Muscle of arm (tissue), 12 donors: ENCODE data around the gene FXR2. TPM values are rescaled to one million over a fixed set of nuclear protein-coding genes. Genes with fewer than 3 reads are reported as not detected.
"Not testable (repeated sequence)": the region's sequence is repeated elsewhere in the genome, so short reads cannot be mapped to it uniquely, and the experiment has no call there.

Source experiments
- DNase-seq: peaks from one replicate; pipeline ENCODE4 v3.0.0-alpha.2; 2013
- polyA plus RNA-seq, 12 donors: library from polyadenylated mRNA; unstranded; fragments of 120-200 nt; gene quantifications; one replicate each; pipeline ENCODE4 v1.2.1, GENCODE V29; 2013; ENCODE audit not compliant: insufficient read length in 12 of 12

FXR2 gene
- polyA plus RNA-seq, 12 donors: 30.5 to 71.8 (median 37.0) TPM; not detected in 1

DNA sequence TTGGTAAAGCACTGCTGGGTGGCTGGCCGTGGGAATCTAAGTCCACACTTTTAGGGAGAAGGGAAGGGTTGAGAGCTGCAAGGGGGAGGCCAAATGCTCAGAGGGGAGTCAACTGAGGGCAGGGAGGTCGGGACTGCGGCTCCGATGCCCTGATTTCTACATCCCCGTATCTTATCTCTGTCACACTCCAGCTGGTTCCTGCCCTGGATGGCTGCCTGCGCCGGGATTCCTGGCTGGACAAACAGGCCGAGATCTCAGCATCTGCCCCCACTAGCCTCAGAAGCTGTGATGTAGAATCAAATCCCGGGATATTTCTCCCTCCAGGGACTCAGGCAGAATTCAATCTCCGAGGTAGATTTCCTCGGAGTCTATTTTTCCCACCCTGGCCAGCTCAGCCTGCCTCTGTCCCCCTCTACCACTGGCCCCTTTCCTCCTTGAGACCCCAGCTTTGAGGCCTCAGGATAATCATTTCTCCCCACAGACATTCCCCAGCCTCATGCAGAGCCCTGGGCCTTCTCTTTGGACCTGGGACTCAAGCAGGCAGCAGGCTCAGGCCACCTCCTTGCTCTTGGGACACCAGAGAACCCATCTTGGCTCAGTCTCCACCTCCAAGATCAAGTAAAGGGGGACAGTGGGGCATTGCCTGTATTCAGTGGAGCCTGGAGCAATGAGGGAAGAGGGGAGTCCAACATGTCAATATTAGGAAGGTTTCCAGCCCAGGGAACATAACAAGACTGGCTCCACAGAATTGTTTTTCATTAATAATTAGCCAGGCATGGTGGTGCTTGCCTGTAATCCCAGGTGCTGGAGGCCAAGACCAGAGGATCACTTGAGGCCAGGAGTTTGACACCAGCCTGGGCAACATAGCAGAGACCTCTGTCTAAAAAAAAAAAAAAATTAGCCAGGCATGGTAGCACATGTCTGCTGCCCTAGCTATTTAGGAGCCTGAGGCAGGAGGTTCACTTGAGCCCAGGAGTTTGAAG lies 17.0 kb upstream of the FXR2 start:
- no peak for DNase-seq

- no peak for DNase-seq
Observed at GRCh38 chr17:7629939-7630571, 15.4 kb upstream of the FXR2 start, which contains the start of gene SHBG. TSS of gene SHBG (plus strand) at chr17:7630135. CDS start at chr17:7630173, 38 bp downstream.

DNA sequence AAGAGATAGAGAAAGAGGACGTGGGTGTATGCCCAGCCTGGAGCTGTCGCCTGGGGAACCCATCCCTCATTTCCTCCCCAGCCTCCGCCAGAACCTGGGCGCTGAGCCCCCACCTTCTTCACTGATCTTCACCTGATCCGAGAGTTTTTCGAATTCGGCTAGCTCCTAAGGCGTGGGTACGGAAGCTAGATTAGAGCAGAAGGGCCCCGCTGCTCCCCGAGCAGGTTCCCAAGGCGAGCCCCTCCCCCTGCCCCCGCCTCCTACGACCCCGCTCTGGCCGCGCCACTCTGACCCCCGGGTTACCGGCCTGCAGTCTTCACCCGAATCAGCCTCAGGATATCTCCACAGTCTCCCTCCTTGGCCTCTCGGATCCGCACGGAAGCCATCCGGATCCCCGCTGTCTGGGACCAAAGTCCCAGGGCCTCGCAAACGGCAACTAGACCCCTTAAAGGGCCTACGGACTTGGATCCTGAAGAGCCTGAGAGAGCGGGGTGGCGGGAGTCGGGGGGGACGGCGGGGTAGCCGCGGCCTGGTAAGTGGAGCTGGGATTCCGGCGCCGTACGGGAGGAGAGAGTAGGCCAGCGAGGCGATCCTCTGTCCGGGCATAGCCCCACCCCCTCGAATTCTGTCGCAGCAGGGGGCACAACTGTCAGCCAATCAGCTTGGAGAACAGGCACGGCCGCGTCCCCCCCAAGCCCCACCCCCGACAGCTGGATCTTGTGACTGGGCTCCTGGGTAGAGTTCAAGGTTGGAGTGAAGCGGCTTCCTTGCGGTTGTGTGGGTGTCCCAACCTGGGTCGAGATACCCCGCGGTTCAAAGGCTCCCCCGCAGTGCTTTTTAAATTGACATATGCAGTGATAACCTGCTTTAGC lies 12.8 kb upstream of the FXR2 start, which contains the start of gene SAT2:
Gene SAT2 (minus strand): TSS at position 572 of the 872 bp plus-strand sequence. CDS start 186 bp downstream, at position 386.
- DNase-seq: peak; percentile 95

GRCh38 chr17:7626956-7627249 lies 12.2 kb upstream of the FXR2 start:
- DNase-seq: no peak

DNA sequence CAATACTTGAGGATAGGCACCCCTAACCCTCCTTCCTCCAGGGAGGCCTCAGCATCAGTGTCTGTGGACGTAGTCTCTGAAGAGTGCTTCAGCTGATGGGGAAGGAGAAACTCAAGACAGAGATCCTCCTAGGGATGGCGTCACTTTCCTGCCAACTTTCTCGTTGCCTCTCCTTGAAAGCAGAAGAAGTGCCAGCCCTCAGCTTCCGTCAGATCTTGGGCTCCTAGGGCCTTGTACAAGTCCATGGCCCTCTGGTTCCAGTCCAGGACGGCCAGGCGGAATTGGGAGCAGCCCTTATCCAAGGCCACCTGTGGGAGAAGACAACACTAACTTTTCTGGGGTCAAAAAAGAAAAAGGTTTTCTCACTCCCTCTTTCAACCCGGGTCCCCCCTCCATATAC lies 11.6 kb upstream of the FXR2 start:
- DNase-seq: no peak

GRCh38 chr17:7625749-7626148 lies 11.1 kb upstream of the FXR2 start:
- not testable (repeated sequence) for DNase-seq

GRCh38 chr17:7623661-7624060 lies 9.0 kb upstream of the FXR2 start:
- DNase-seq: no peak

- DNase-seq: no peak
Observed at GRCh38 chr17:7620835-7621234, 6.1 kb upstream of the FXR2 start.

- DNase-seq: no peak
Observed at GRCh38 chr17:7618608-7619007, 3.9 kb upstream of the FXR2 start.

GRCh38 chr17:7615265-7615747 lies 609 bp upstream of the FXR2 start:
- no peak for DNase-seq

- DNase-seq: no peak
Observed at GRCh38 chr17:7613769-7614424, 800 bp downstream of the FXR2 start.

- DNase-seq: no peak
Observed at GRCh38 chr17:7612294-7612640, 2.4 kb downstream of the FXR2 start.

GRCh38 chr17:7611635-7612293 lies 2.9 kb downstream of the FXR2 start:
- no peak for DNase-seq

GRCh38 chr17:7610641-7611040 lies 4.1 kb downstream of the FXR2 start:
- no peak for DNase-seq

DNA sequence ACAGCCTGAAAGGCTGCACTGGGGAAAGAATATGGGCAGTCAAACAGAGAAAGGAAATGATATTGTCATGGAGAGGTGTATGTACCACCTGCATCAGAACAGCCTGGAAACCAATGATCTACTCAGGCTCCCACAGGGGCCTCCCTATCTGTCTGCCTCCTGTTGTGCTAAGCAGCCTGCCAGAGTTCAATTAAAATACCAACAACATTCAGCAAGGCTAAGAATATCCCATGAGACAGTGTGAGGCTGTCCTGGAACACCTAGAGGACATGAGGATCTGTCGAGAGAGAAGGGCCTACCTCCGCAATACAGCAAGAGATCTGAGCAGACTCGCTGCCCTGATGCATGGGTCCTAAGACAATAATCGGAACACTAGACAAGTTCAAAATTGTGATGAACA lies 8.4 kb downstream of the FXR2 start:
- DNase-seq: no peak

DNA sequence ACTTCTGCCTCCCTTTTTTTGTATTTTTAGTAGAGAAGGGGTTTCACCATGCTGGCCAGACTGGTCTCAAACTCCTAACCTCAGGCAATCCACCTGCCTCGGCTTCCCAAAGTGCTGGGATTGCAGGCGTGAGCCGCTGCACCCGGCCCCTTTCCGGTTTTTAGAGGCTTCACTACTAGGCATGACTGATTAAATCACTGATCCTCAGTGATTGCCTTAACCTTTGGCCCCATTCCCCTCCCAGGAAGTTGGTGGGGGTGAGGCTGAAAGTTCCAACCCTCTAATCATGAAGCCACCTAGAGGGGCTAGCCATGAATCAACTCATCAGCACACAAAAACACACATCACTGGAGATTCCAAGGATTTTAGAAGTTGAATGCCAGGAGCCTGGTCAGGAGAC lies 17.1 kb downstream of the FXR2 start:
- DNase-seq: not testable (repeated sequence)

DNA sequence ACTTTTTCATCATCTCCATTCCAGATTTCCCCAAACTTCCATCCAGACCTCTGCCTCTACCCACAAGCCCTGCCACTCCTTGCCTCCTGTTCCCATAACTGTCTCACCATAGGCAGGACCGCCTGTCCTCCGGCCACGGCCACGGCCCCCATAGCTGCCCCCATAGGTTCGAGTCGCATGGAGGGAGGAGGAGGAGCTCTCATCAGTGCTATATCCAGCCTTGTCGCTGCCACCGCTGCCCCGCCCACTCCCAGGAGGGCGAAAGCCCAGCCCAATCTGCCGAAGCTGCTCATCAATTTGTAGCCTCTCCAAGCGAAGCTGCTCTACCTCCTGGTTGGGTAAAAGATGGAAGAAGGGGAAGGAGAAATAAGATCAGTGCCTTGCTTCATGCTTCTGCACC lies 21.4 kb downstream of the FXR2 start:
- DNase-seq: no peak

DNA sequence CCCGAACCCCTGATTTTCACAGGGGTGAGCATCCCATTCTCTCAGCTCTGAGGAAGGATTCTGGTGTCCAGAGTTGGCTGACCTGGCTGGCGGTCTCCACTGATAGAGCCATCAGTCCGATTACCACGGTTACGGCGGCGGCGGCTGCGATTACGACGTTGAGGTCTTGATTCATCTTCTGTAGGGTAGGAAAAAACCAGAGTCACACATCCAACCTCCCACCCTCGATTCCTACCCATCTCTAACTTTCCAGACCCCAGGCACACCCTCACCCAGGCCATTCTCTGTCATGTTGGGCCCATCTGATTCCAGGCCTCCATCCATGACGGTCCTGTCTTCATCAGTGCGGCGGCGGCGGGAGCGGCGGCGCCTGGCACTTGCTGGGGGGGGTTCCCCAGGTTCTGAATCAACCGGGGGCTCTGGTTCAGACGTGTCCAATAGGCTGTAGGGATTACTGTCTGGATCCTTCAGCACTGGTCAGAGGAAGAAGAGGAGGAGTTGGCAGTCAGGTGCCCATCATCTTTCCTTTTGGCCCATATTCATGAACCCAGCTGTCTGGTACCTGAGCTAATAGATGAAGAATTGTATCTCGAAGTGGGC lies 22.2 kb downstream of the FXR2 start:
- no peak for DNase-seq

GRCh38 chr17:7591596-7591995 lies 23.1 kb downstream of the FXR2 start:
- no peak for DNase-seq

DNA sequence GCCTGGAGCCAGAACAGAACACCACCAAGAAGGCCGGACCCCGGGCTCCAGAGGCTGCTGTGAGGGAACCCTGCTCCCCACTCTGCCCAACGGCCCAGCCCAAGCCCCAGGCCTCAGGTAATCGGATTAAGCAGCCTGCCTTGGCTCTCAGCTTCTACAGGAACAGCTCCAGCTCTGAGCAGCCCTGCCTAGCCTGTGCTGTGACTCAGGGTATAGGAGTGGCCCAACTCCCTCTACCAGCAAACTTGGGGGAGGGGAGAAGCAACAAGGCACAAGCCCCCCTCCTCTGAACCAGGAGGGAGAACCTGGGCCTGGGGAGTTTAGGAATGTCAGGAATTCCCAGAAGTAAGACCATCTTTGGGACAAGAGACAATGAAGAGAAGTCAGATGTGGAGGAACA lies 24.0 kb downstream of the FXR2 start:
- DNase-seq: no peak
